GM12872 (cell line): ENCODE results near the gene PLPP4.

Experiments
- CTCF ChIP-seq: IDR thresholded peaks from 3 replicates; pipeline ENCODE4 v1.5.1; 2011; ENCODE audit warnings: low read depth, mild to moderate bottlenecking, low read length, moderate library complexity; ENCODE audit not compliant: insufficient read depth

PLPP4 gene

GRCh38 chr10:120555842-120556532 lies 99.0 kb downstream of the PLPP4 start:
- TF ChIP-seq CTCF, result no peak

GRCh38 chr10:120557311-120557710 lies 100.3 kb downstream of the PLPP4 start:
- no peak for TF ChIP-seq CTCF

GRCh38 chr10:120559800-120560199 lies 102.8 kb downstream of the PLPP4 start:
- no peak for TF ChIP-seq CTCF

GRCh38 chr10:120562956-120563355 lies 105.9 kb downstream of the PLPP4 start:
- no peak for TF ChIP-seq CTCF

GRCh38 chr10:120570418-120570817 lies 113.4 kb downstream of the PLPP4 start:
- TF ChIP-seq CTCF, result no peak

- TF ChIP-seq CTCF, result no peak
Observed at GRCh38 chr10:120571266-120571665, 114.2 kb downstream of the PLPP4 start.

GRCh38 chr10:120572307-120572706 lies 115.3 kb downstream of the PLPP4 start:
- TF ChIP-seq CTCF, result no peak
